IMR-90 (cell line): ENCODE data around the gene TENM3. TPM values are rescaled to one million over a fixed set of nuclear protein-coding genes. Genes with fewer than 3 reads are reported as not detected.

ENCODE experiments used
- ATAC-seq: fragments of 200-7000 bp; cut with Tn5 transposase; 2 replicates; pipeline ENCODE4 v1.9.1; 2020; ENCODE audit warnings: low read depth, mild to moderate bottlenecking, moderate library complexity
- BruUV-seq: library from RNA; stranded (reverse); fragments of 400-500 nt; replicated peaks from 2 replicates; lab custom pipeline; 2021; lab: Mats Ljungman, UMichigan
- CTCF ChIA-PET: fragments of 300-600 bp; formaldehyde crosslinking; extraction: SDS; loops from one replicate; lab custom pipeline; 2021; ENCODE audit warnings: antibody characterized with exemption; lab: Yijun Ruan, JAX
- POLR2A ChIA-PET: fragments of 300-600 bp; sonication (Branson Sonifier 250); formaldehyde crosslinking; loops from one replicate; lab custom pipeline; 2022; ENCODE audit warnings: antibody characterized with exemption; ENCODE audit not compliant: unreplicated experiment; lab: Charles Lee
- DNase-seq: peaks from one replicate; pipeline ENCODE4 v3.0.0; 2013
- H2AFZ ChIP-seq: replicated peaks from 2 replicates; pipeline ENCODE3; 2013; ENCODE audit warnings: low read length, mild to moderate bottlenecking; ENCODE audit not compliant: poor library complexity
- H2AK5ac ChIP-seq: 2 replicates; pipeline ENCODE4 v1.6.1; 2013; ENCODE audit warnings: low read depth, low read length, inconsistent platforms
- H2AK9ac ChIP-seq: replicated peaks from 2 replicates; pipeline ENCODE3; 2013; ENCODE audit warnings: mild to moderate bottlenecking, low read depth, low read length, moderate library complexity; ENCODE audit not compliant: poor library complexity
- H2BK120ac ChIP-seq: 2 replicates; pipeline ENCODE4 v1.6.1; 2013; ENCODE audit warnings: low read depth, low read length, inconsistent platforms
- H2BK15ac ChIP-seq: 3 replicates; pipeline ENCODE4 v1.6.1; 2013; ENCODE audit warnings: low read depth, low read length, inconsistent platforms
- H2BK20ac ChIP-seq: 2 replicates; pipeline ENCODE4 v1.6.1; 2013; ENCODE audit warnings: low read depth, mild to moderate bottlenecking, inconsistent platforms, low read length, moderate library complexity
- H2BK5ac ChIP-seq: 2 replicates; pipeline ENCODE4 v1.6.1; 2013; ENCODE audit warnings: mild to moderate bottlenecking, low read depth, low read length, inconsistent platforms; ENCODE audit not compliant: poor library complexity, severe bottlenecking
- H3K14ac ChIP-seq: replicated peaks from 2 replicates; pipeline ENCODE4 v1.6.1; 2013; ENCODE audit warnings: low read depth, low read length, inconsistent platforms
- H3K18ac ChIP-seq: 2 replicates; pipeline ENCODE4 v1.6.1; 2013; ENCODE audit warnings: low read depth, low read length, control low read depth
- H3K23ac ChIP-seq: 2 replicates; pipeline ENCODE4 v1.6.1; 2013; ENCODE audit warnings: low read depth, low read length, inconsistent platforms
- H3K27ac ChIP-seq: 2 replicates; pipeline ENCODE4 v1.5.1; 2013; ENCODE audit warnings: mild to moderate bottlenecking, control low read depth, low read length; ENCODE audit not compliant: insufficient read depth
- H3K27me3 ChIP-seq: 2 replicates; pipeline ENCODE4 v1.6.1; 2013; ENCODE audit warnings: low read length; ENCODE audit not compliant: control insufficient read depth, insufficient read depth
- H3K36me3 ChIP-seq: 2 replicates; pipeline ENCODE4 v1.6.1; 2013; ENCODE audit warnings: low read length, mixed read lengths; ENCODE audit not compliant: control insufficient read depth, insufficient read depth
- H3K4ac ChIP-seq: 2 replicates; pipeline ENCODE4 v1.6.1; 2013; ENCODE audit warnings: low read depth, low read length, inconsistent platforms
- H3K4me1 ChIP-seq: 2 replicates; pipeline ENCODE4 v1.6.1; 2013; ENCODE audit warnings: low read length, mixed read lengths; ENCODE audit not compliant: control insufficient read depth, insufficient read depth
- H3K4me2 ChIP-seq: 2 replicates; pipeline ENCODE4 v1.6.1; 2013; ENCODE audit warnings: low read depth, mild to moderate bottlenecking, control low read depth, low read length, moderate library complexity
- H3K4me3 ChIP-seq: 2 replicates; pipeline ENCODE4 v1.5.1; 2013; ENCODE audit warnings: low read depth, mild to moderate bottlenecking, control low read depth, low read length, moderate library complexity; ENCODE audit not compliant: insufficient read depth
- H3K56ac ChIP-seq: 2 replicates; pipeline ENCODE4 v1.6.1; 2013; ENCODE audit warnings: low read length, inconsistent platforms; ENCODE audit not compliant: insufficient read depth; ENCODE audit errors: extremely low read depth
- H3K79me1 ChIP-seq, 2 experiments: 2 replicates each; pipeline ENCODE4 v1.6.1; 2013; ENCODE audit warnings: low read length in 2 of 2, inconsistent platforms in 1 of 2, low read depth in 1 of 2
- H3K9ac ChIP-seq: 2 replicates; pipeline ENCODE4 v1.6.1; 2013; ENCODE audit warnings: low read depth, low read length, control low read depth
- H3K9me1 ChIP-seq: 2 replicates; pipeline ENCODE4 v1.6.1; 2013; ENCODE audit warnings: low read length, inconsistent platforms; ENCODE audit not compliant: insufficient read depth
- H3K9me3 ChIP-seq: 2 replicates; pipeline ENCODE4 v1.6.1; 2013; ENCODE audit warnings: low read length; ENCODE audit not compliant: control insufficient read depth, insufficient read depth
- H4K20me1 ChIP-seq: 2 replicates; pipeline ENCODE4 v1.6.1; 2013; ENCODE audit warnings: low read length, inconsistent platforms; ENCODE audit not compliant: insufficient read depth
- H4K5ac ChIP-seq: 2 replicates; pipeline ENCODE4 v1.6.1; 2013; ENCODE audit warnings: mild to moderate bottlenecking, low read depth, low read length, control low read depth
- H4K8ac ChIP-seq, 2 experiments: 2 replicates each; pipeline ENCODE4 v1.6.1; 2013; ENCODE audit warnings: low read depth in 2 of 2, low read length in 2 of 2, control low read depth in 1 of 2, inconsistent platforms in 1 of 2
- H4K91ac ChIP-seq: 2 replicates; pipeline ENCODE4 v1.6.1; 2013; ENCODE audit warnings: low read depth, low read length, inconsistent platforms; ENCODE audit not compliant: insufficient read depth
- CEBPB ChIP-seq: IDR thresholded peaks from 2 replicates; pipeline ENCODE4 v1.6.1; 2012; ENCODE audit warnings: low read depth, low read length, improper control_type of control experiment
- CHD1 ChIP-seq: IDR thresholded peaks from 2 replicates; pipeline ENCODE4 v1.6.1; 2012; ENCODE audit warnings: low read depth, low read length, improper control_type of control experiment
- FOS ChIP-seq: fragments of 150-350 bp; IDR thresholded peaks from 2 replicates; pipeline ENCODE4 v1.6.1; 2016; ENCODE audit warnings: low read depth, low read length
- MAFK ChIP-seq: IDR thresholded peaks from 2 replicates; pipeline ENCODE4 v1.6.1; 2012; ENCODE audit warnings: low read depth, low read length, improper control_type of control experiment
- MAZ ChIP-seq: IDR thresholded peaks from 2 replicates; pipeline ENCODE4 v1.6.1; 2012; ENCODE audit warnings: low read depth, mild to moderate bottlenecking, low read length, improper control_type of control experiment, moderate library complexity, borderline replicate concordance
- MXI1 ChIP-seq: IDR thresholded peaks from 2 replicates; pipeline ENCODE4 v1.6.1; 2012; ENCODE audit warnings: low read depth, mild to moderate bottlenecking, low read length, moderate library complexity, borderline replicate concordance
- POLR2A ChIP-seq: IDR thresholded peaks from 2 replicates; pipeline ENCODE4 v1.6.1; 2012; ENCODE audit warnings: mild to moderate bottlenecking, low read depth, low read length
- RAD21 ChIP-seq: IDR thresholded peaks from 2 replicates; pipeline ENCODE4 v1.6.1; 2012; ENCODE audit warnings: low read length, improper control_type of control experiment
- RCOR1 ChIP-seq: IDR thresholded peaks from 2 replicates; pipeline ENCODE4 v1.6.1; 2012; ENCODE audit warnings: mild to moderate bottlenecking, low read length, improper control_type of control experiment; ENCODE audit not compliant: insufficient replicate concordance
- SMC3 ChIP-seq: fragments of 150-350 bp; IDR thresholded peaks from 2 replicates; pipeline ENCODE4 v1.6.1; 2016; ENCODE audit warnings: low read depth, mild to moderate bottlenecking, antibody characterized with exemption, low read length, moderate library complexity
- WGBS, 2 experiments: methylation state at CpG; one replicate each; pipeline versions ENCODE4 v1.1.5 to v1.1.7; 2013; ENCODE audit warnings: missing lambda C conversion rate in 2 of 2; ENCODE audit not compliant: insufficient read length in 1 of 2; ENCODE audit errors: extremely low coverage in 2 of 2; 5-methylcytosine and 5-hydroxymethylcytosine counted together
- dilution Hi-C: fragments of 300-500 bp; cut with HindIII; formaldehyde crosslinking; loops from one replicate; pipeline ENCODE4 v1.14.3; 2018; ENCODE audit warnings: low sequenced_read_pairs; ENCODE audit not compliant: unreplicated experiment
- in situ Hi-C: fragments of 300-500 bp; cut with MboI; formaldehyde crosslinking; loops from 3 replicates; pipeline ENCODE4 v1.14.3; 2019; ENCODE audit warnings: low sequenced_read_pairs, inconsistent platforms, mixed read lengths
- intact Hi-C: fragments of 100-400 bp; cut with micrococcal nuclease; formaldehyde crosslinking; loops from 2 replicates; pipeline ENCODE4 v1.10.0; 2022
- polyA plus RNA-seq, 3 experiments: library from polyadenylated mRNA; depleted of rRNA; stranded (reverse); fragments of >200 nt; gene quantifications; 2 replicates each; pipeline ENCODE4 v1.2.3, GENCODE V29; 2012; ENCODE audit warnings: low replicate concordance in 1 of 3
- total RNA-seq: library from RNA; depleted of rRNA; stranded (reverse); fragments of >200 nt; gene quantifications from 2 replicates; pipeline ENCODE4 v1.2.3, GENCODE V29; 2012
- TF ChIP-seq, protein P1 (sequence below): conservative IDR thresholded peaks from 2 replicates; pipeline ENCODE4 v1.5.1; 2012; ENCODE audit warnings: mild to moderate bottlenecking, low read depth, low read length, improper control_type of control experiment
- TF ChIP-seq, protein P2 (sequence below): fragments of 150-350 bp; IDR thresholded peaks from 2 replicates; pipeline ENCODE4 v1.6.1; 2016; ENCODE audit warnings: low read depth, mild to moderate bottlenecking, low read length, moderate library complexity, borderline replicate concordance

Gene TENM3
- total and polyA plus RNA-seq, 2 of the 4 experiments (the other 2 are of a cell fraction), result 29.9 to 173 TPM

DNA sequence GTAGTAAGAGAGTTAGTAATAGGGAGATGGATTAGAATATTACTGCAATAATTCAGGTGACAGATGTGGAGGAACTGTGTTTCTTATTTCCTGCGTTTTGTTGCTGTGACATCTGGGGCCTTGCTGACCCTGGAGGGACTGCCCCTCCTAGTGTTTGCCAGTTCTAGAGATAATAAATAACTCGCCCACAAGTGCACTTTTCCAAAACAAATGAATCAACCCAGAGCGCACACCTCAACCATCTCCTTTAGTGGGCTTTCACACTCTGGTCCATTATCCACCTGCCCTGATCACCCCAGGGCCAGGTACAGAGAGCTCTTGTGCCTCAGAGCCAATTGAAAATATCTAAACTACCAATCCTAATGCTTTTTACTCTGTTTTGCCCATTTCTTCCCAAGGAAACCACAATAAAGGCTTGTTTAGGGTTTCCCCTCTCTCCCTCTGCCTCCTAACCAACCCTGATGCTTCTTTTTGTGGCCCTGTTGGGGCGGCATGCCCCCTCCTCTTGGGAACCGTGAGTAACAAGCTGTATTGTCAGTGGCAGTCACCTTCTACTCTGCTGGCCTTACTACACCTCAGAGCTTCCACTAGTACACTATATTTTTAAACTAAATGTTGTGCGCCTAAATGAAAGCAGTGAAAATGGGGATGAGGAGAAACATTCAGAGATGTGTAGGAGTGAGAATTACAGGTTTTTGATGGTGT lies 270.5 kb downstream of the TENM3 start:
- 96% methylated on average over 3 of the region's 6 CpGs; no CpG with 5 or more reads in 1 of the 2 experiments for WGBS, 2 experiments
- Histone ChIP-seq H3K14ac (no peak overlapping the region), H3K23ac (no peak overlapping the region), H4K8ac (no peak overlapping the region), H3K56ac (no peak overlapping the region), H4K20me1 (no peaks in the 10 kb centered on the region), H2BK5ac (no peak overlapping the region), H3K9ac (no peak overlapping the region), H2AFZ (no peak overlapping the region), H3K4me2 (no peak overlapping the region), H3K9me1 (peaks cover 3% of the 10 kb centered on the region; the same call in 1 of the 2 replicates), H3K4me1 (no peaks in the 10 kb centered on the region), H4K91ac (no peak overlapping the region), H3K79me1 (peaks cover 3 to 4% of the 10 kb centered on the region in 2 experiments; a peak in 3 of 4 replicates), H4K5ac (no peak overlapping the region), H3K27me3 (no peaks in the 10 kb centered on the region), H3K4ac (no peak overlapping the region), H2AK9ac (no peak overlapping the region), H2BK15ac (no peak overlapping the region), H3K4me3 (no peak overlapping the region), H2AK5ac (no peak overlapping the region), H2BK120ac (no peak overlapping the region), H3K27ac (no peak overlapping the region), H2BK20ac (no peak overlapping the region), H3K18ac (no peak overlapping the region), H3K9me3 (no peaks in the 10 kb centered on the region), H3K36me3 (no peaks in the 10 kb centered on the region)
- no TSS peak for BruUV-seq
- ATAC-seq (no peak), DNase-seq (no peak)
- in situ Hi-C loops, result no loop called here
- dilution Hi-C loops, result no loop called here
- TF ChIP-seq RCOR1, result no peak
- TF ChIP-seq MAFK, result no peak
- no peak for TF ChIP-seq MXI1
- no peak for TF ChIP-seq CHD1
- TF ChIP-seq RAD21, result no peak
- TF ChIP-seq CEBPB, result no peak
- TF ChIP-seq, protein P1, sequence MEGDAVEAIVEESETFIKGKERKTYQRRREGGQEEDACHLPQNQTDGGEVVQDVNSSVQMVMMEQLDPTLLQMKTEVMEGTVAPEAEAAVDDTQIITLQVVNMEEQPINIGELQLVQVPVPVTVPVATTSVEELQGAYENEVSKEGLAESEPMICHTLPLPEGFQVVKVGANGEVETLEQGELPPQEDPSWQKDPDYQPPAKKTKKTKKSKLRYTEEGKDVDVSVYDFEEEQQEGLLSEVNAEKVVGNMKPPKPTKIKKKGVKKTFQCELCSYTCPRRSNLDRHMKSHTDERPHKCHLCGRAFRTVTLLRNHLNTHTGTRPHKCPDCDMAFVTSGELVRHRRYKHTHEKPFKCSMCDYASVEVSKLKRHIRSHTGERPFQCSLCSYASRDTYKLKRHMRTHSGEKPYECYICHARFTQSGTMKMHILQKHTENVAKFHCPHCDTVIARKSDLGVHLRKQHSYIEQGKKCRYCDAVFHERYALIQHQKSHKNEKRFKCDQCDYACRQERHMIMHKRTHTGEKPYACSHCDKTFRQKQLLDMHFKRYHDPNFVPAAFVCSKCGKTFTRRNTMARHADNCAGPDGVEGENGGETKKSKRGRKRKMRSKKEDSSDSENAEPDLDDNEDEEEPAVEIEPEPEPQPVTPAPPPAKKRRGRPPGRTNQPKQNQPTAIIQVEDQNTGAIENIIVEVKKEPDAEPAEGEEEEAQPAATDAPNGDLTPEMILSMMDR, result no peak
- TF ChIP-seq, protein P2, sequence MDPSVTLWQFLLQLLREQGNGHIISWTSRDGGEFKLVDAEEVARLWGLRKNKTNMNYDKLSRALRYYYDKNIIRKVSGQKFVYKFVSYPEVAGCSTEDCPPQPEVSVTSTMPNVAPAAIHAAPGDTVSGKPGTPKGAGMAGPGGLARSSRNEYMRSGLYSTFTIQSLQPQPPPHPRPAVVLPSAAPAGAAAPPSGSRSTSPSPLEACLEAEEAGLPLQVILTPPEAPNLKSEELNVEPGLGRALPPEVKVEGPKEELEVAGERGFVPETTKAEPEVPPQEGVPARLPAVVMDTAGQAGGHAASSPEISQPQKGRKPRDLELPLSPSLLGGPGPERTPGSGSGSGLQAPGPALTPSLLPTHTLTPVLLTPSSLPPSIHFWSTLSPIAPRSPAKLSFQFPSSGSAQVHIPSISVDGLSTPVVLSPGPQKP, result no peak
- no peak for TF ChIP-seq POLR2A
- no peak for TF ChIP-seq SMC3
- no peak for TF ChIP-seq FOS
- no peak for TF ChIP-seq MAZ
- intact Hi-C loops, result no loop called here
- ChIA-PET CTCF (interaction anchor here (0.9 kb wide), 1 partner anchor 129 kb away, joined by 3 read pairs; no protein-coding TSS in a partner anchor), POLR2A (no interaction called here)
